RWPE2 (cell line): ENCODE data around the gene CKM.

Experiments used
- ATAC-seq: fragments of 200-7000 bp; cut with Tn5 transposase; 3 replicates; pipeline ENCODE4 v1.9.1; 2021; ENCODE audit warnings: low read depth
- DNase-seq: peaks from one replicate; pipeline ENCODE4 v3.0.0-alpha.2; 2020; ENCODE audit warnings: low spot score
- H3K27ac ChIP-seq: fragments of 450-650 bp; 2 replicates; pipeline ENCODE4 v1.5.1; 2017; ENCODE audit warnings: mild to moderate bottlenecking; ENCODE audit not compliant: poor library complexity, severe bottlenecking
- H3K27me3 ChIP-seq: fragments of 250-450 bp; sonication (Bioruptor Pico); 2 replicates; pipeline ENCODE4 v1.5.1; 2021; ENCODE audit warnings: mild to moderate bottlenecking, moderate library complexity; ENCODE audit not compliant: insufficient read depth, poor library complexity, severe bottlenecking
- H3K36me3 ChIP-seq: fragments of 250-450 bp; sonication (Bioruptor Pico); 2 replicates; pipeline ENCODE4 v1.5.1; 2020; ENCODE audit warnings: low read depth, mild to moderate bottlenecking, moderate library complexity
- H3K4me1 ChIP-seq: fragments of 250-450 bp; sonication (Bioruptor Pico); 2 replicates; pipeline ENCODE4 v1.5.1; 2021; ENCODE audit warnings: mild to moderate bottlenecking, moderate library complexity; ENCODE audit not compliant: insufficient read depth, poor library complexity, severe bottlenecking
- H3K4me3 ChIP-seq: fragments of 250-450 bp; sonication (Bioruptor Pico); 2 replicates; pipeline ENCODE4 v1.5.1; 2021; ENCODE audit warnings: mild to moderate bottlenecking, moderate library complexity; ENCODE audit not compliant: severe bottlenecking
- H3K9me3 ChIP-seq: fragments of 250-450 bp; sonication (Bioruptor Pico); 2 replicates; pipeline ENCODE4 v1.5.1; 2021; ENCODE audit warnings: mild to moderate bottlenecking, moderate library complexity; ENCODE audit not compliant: severe bottlenecking
- CTCF ChIP-seq: fragments of 450-650 bp; IDR thresholded peaks from one replicate; pipeline ENCODE4 v1.5.1; 2017; ENCODE audit warnings: mild to moderate bottlenecking, moderate library complexity; ENCODE audit not compliant: poor library complexity, severe bottlenecking

Gene CKM

GRCh38 chr19:45267296-45267695 lies 55.4 kb downstream of the CKM start:
- no peak for DNase-seq
- no peak for ATAC-seq
- TF ChIP-seq CTCF, result no peak

GRCh38 chr19:45265375-45265774 lies 57.3 kb downstream of the CKM start:
- Histone ChIP-seq H3K4me1 (no peaks in the 10 kb centered on the region), H3K27ac (no peak overlapping the region), H3K36me3 (peaks cover 17% of the 10 kb centered on the region), H3K27me3 (no peaks in the 10 kb centered on the region), H3K9me3 (no peaks in the 10 kb centered on the region), H3K4me3 (no peak overlapping the region)
- no peak for DNase-seq
- no peak for TF ChIP-seq CTCF
- ATAC-seq, result no peak

More at GRCh38 chr19:45267296-45267695, 55.4 kb downstream of the CKM start:
- no peaks in the 10 kb centered on the region for H3K27me3 ChIP-seq
- H3K4me3 ChIP-seq, result no peak overlapping the region
- no peaks in the 10 kb centered on the region for H3K9me3 ChIP-seq
- no peaks in the 10 kb centered on the region for H3K4me1 ChIP-seq
- H3K36me3 ChIP-seq, result peaks cover 35% of the 10 kb centered on the region
- no peak overlapping the region for H3K27ac ChIP-seq

GRCh38 chr19:45264781-45265317 lies 57.8 kb downstream of the CKM start:
- Histone ChIP-seq H3K27ac (no peak overlapping the region), H3K27me3 (no peaks in the 10 kb centered on the region), H3K4me1 (no peaks in the 10 kb centered on the region), H3K36me3 (peaks cover 14% of the 10 kb centered on the region), H3K9me3 (no peaks in the 10 kb centered on the region), H3K4me3 (no peak overlapping the region)
- no peak for ATAC-seq
- no peak for TF ChIP-seq CTCF
- no peak for DNase-seq

GRCh38 chr19:45263013-45263412 lies 59.7 kb downstream of the CKM start:
- Histone ChIP-seq H3K9me3 (no peaks in the 10 kb centered on the region), H3K36me3 (peaks cover 7% of the 10 kb centered on the region), H3K4me3 (no peak overlapping the region), H3K27ac (no peak overlapping the region), H3K4me1 (no peaks in the 10 kb centered on the region), H3K27me3 (no peaks in the 10 kb centered on the region)
- ATAC-seq, result no peak
- no peak for DNase-seq
- no peak for TF ChIP-seq CTCF

GRCh38 chr19:45262570-45262969 lies 60.1 kb downstream of the CKM start:
- no peak overlapping the region for H3K4me3 ChIP-seq
- TF ChIP-seq CTCF, result no peak
- H3K4me1 ChIP-seq, result no peaks in the 10 kb centered on the region
- DNase-seq (no peak), ATAC-seq (no peak)
- no peaks in the 10 kb centered on the region for H3K27me3 ChIP-seq
- H3K27ac ChIP-seq, result no peak overlapping the region
- peaks cover 4% of the 10 kb centered on the region; the same call in 1 of the 2 replicates for H3K36me3 ChIP-seq
- H3K9me3 ChIP-seq, result no peaks in the 10 kb centered on the region
